A549 treated with ZK216348 at 1 μM for 4 hours (cell line): Measurements from ENCODE around the gene BBIP1. TPM values are rescaled to one million over a fixed set of nuclear protein-coding genes. Genes with fewer than 3 reads are reported as not detected.

Source experiments
- total RNA-seq: library from RNA; stranded (reverse); fragments of 200-300 nt; extraction: Qiagen RNA extraction; gene quantifications from 5 replicates; pipeline ENCODE4 v1.2.3, GENCODE V29; 2022; ENCODE audit warnings: low read depth

Gene BBIP1, protein sequence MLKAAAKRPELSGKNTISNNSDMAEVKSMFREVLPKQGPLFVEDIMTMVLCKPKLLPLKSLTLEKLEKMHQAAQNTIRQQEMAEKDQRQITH
- total RNA-seq = 31.8 to 79.4 TPM (median 37.2 TPM) in 5 replicates

DNA sequence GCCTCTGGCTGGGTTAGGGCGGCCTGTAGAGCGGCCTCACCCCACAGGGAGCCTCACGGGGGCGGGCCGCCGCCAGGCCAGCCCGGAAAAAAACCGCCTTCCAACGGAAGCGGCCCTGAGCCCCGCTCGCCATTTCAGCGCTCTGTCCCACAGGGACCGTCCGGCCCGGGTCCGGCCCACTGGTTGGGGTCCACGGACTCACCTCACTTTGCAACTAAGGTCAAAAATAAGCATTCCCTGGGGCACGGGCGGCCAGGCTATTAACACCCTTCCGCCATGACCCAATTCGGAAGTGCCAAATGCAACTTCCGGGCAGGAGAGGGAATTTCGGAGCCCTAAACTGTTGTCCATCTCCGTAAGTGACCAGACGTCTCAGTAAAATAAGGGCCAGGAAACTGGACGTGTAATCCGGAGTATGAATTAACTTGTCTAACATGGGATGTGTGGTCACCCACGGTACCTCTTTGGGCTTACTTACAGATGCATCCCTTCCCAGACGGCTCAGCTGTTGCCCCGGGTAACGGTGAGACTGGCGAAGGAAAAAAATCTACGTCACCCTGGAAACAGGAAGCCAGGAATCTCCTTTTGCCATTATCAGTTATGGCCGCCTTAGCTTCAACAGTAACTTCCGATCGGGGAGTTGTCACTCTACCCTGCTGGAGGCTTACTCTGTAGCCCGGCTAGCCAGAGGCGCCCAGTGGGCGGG, at the start of gene BBIP1:
Gene BBIP1 (minus strand): TSS at position 538 of the 706 bp plus-strand sequence. CDS start 1,023 bp downstream, outside the sequence.

DNA sequence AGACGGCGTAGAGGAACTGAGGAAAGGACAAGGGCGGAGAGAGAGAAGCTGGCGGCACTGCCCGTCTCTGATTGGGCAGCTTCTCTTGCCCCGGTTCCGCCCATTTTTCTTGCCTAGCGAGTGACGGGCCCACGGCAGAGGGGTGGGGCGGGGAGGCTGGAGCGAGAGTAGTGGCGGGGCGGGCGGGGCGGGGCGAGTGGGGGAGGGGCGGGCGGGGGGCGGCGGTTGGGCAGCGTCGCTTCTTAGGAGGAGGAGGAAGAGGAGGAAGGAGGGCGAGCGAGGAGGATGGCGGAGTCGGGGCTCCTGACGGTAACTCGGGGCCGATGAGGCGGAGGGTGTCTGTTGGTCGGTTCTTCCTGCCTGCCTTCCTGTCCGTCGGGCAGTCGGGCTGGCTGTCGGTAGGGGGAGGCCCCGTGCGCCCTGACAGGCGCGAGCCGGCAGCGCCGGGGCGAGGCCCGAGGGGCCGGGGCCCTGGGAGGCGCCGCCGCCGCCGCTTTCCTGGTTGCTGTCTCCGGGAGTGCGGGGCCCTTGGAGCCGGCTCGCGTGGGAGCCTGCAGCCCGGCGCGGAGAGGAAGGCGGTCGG, 460 bp upstream of the BBIP1 start, which contains the start of gene SHOC2:
Gene SHOC2 (plus strand): TSS at position 256 of the 583 bp plus-strand sequence. CDS start 44,755 bp downstream, outside the sequence.

DNA sequence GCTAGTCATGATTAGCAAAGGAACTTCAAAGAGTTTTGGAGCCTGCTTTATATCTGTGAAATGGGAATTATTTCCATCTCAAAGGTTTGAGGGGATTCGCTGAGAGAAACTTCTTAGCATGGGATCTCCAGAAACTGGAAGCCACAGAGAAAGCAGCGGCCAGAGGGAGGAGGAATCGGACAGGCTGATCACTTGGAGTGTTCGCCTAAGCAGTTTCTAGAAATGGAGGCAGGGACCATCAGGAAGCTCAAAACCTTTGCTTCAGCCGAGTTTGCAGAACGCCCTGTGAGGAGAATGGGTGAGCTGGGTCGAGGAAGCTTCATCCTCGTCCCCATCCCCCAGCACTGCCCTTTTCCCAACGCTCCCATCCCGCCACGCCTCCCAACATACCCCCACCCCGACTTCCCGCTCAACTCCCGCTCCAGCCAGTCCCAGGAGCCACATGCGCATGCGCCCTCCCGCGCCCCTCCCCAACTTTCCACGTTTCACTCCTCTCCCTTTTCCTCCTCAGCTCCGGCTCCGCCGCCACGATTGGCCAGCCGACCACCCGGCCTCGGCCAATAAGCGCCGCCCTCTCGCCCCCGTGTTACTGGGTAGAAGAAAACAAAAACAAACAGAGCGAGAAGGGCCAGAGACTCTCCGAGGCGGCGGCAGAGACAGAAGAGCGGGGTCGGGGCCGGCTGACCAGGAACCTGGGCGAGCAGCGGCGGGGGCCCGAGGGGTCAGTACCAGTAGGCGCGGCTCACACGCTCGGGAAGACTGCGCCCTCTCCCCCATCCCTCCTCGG, 47.5 kb downstream of the BBIP1 start, which contains the start of gene PDCD4:
Gene PDCD4 (plus strand): TSS at position 631 of the 787 bp plus-strand sequence. CDS start 4,100 bp downstream, outside the sequence.

Other genes starting within 250 kb of the BBIP1 start
- gene PDCD4, start 47.3 kb downstream of the BBIP1 start, total RNA-seq = 26.2 to 35.9 TPM (median 31.7 TPM) in 5 replicates
- gene SHOC2, start 424 bp upstream of the BBIP1 start, total RNA-seq = 11.8 to 24.1 TPM (median 19.5 TPM) in 5 replicates
- gene ADRA2A, start 157.8 kb upstream of the BBIP1 start, total RNA-seq = 0.05 TPM in 1 of 5 replicates, not detected in the others